Esophagus muscularis mucosa (tissue), 4 donors: ENCODE results near the gene KRT4. TPM values are rescaled to one million over a fixed set of nuclear protein-coding genes. Genes with fewer than 3 reads are reported as not detected.

ENCODE experiments used
- DNase-seq: peaks from one replicate; pipeline ENCODE4 v3.0.0-alpha.2; 2017; ENCODE audit errors: extremely low spot score
- H3K27ac ChIP-seq, 4 donors: fragments of 200-600 bp; sonication (generic); replicated peaks in 1 of 4; 1 replicate in 3 of 4; 2 replicates in 1 of 4; pipeline ENCODE4 v1.5.1; 2016 to 2019; ENCODE audit warnings: mild to moderate bottlenecking in 1 of 4
- H3K27me3 ChIP-seq, 4 donors: fragments of 200-600 bp; sonication (generic); one replicate each; pipeline versions ENCODE4 v1.5.1 to v1.6.0; 2016 to 2019
- H3K36me3 ChIP-seq, 4 donors: fragments of 200-600 bp; sonication (generic); one replicate each; pipeline ENCODE4 v1.5.1; 2016 to 2019
- H3K4me1 ChIP-seq, 4 donors: fragments of 200-600 bp; sonication (generic); one replicate each; pipeline ENCODE4 v1.5.1; 2016 to 2019
- H3K4me3 ChIP-seq, 4 donors: fragments of 200-600 bp; sonication (generic); 1 replicate in 2 of 4; 2 replicates in 2 of 4; pipeline ENCODE4 v1.5.1; 2016 to 2019; ENCODE audit warnings: mild to moderate bottlenecking in 4 of 4, moderate library complexity in 1 of 4
- H3K9me3 ChIP-seq, 4 donors: fragments of 200-600 bp; sonication (generic); 1 replicate in 3 of 4; 2 replicates in 1 of 4; pipeline ENCODE4 v1.5.1; 2016 to 2019
- EP300 ChIP-seq: sonication (generic); formaldehyde crosslinking; IDR thresholded peaks from one replicate; pipeline ENCODE4 v1.6.1; 2017; ENCODE audit warnings: antibody characterized with exemption
- POLR2A ChIP-seq: fragments of 450-650 bp; IDR thresholded peaks from one replicate; pipeline ENCODE4 v1.6.1; 2017; ENCODE audit warnings: antibody characterized with exemption, moderate library complexity, mild to moderate bottlenecking, low read depth
- POLR2AphosphoS5 ChIP-seq, 2 donors: sonication (generic); formaldehyde crosslinking; IDR thresholded peaks; one replicate each; pipeline ENCODE4 v1.6.1; 2017; ENCODE audit warnings: antibody characterized with exemption in 2 of 2
- WGBS: methylation state at CpG from one replicate; pipeline ENCODE4 v1.1.5; 2018; 5-methylcytosine and 5-hydroxymethylcytosine counted together
- intact Hi-C: fragments of 100-400 bp; cut with DNase I; formaldehyde crosslinking; loops from one replicate; pipeline ENCODE4 v1.15.1; 2023
- total RNA-seq, 4 donors: library from RNA; depleted of rRNA; stranded (reverse); fragments of >200 nt; gene quantifications; one replicate each; pipeline versions ENCODE4 v1.1.0 to v1.2.1, GENCODE V29; 2016
- TF ChIP-seq, protein P1 (sequence below), 3 experiments: fragments of 200-600 bp in 2 of 3; fragments of 450-650 bp in 1 of 3; sonication (generic) in 2 of 3; IDR thresholded peaks; one replicate each; pipeline ENCODE4 v1.5.1; 2017 to 2019; ENCODE audit warnings: antibody characterized with exemption in 3 of 3, mild to moderate bottlenecking in 2 of 3, moderate library complexity in 1 of 3

KRT4 gene
- total RNA-seq, 4 donors from 2014 or later, result 0.13 to 5.4 (median 0.20) TPM

DNA sequence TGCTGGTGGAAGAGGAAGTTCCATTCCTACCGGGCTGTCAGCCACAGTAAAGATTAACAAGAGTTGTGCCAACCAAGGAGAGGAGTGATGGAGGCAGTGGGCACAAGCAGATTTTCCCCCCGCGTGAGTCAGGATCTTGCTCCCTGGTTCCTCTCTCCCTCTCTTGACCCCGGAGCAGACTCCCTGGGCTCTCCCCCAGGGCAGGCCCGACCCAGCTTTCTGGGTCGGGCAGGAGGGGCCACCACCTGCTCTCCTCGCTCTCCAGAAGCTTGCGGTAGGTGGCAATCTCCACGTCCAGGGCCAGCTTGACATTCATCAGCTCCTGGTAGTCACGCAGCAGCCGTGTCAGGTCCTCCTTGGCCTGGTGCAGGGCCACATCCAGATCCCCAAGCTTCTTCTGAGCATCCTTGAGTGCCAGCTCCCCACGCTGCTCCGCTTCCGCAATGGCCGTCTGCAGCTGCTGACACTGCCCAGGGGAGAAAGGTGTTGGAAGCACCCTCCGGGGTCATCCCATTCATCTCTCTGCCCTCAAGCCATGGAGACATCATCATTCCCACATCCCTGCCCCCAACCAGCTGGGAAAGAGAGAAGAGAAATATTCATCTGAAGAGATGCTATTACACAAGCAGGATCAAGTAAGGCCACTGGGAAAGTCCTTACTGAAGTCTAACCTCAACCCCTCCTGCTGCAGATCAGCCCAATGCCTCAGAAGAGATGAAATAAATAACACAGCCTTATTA lies 9.0 kb upstream of the KRT4 start:
- no peak for DNase-seq
- WGBS, result 80% methylated on average over 8 of the region's 16 CpGs

DNA sequence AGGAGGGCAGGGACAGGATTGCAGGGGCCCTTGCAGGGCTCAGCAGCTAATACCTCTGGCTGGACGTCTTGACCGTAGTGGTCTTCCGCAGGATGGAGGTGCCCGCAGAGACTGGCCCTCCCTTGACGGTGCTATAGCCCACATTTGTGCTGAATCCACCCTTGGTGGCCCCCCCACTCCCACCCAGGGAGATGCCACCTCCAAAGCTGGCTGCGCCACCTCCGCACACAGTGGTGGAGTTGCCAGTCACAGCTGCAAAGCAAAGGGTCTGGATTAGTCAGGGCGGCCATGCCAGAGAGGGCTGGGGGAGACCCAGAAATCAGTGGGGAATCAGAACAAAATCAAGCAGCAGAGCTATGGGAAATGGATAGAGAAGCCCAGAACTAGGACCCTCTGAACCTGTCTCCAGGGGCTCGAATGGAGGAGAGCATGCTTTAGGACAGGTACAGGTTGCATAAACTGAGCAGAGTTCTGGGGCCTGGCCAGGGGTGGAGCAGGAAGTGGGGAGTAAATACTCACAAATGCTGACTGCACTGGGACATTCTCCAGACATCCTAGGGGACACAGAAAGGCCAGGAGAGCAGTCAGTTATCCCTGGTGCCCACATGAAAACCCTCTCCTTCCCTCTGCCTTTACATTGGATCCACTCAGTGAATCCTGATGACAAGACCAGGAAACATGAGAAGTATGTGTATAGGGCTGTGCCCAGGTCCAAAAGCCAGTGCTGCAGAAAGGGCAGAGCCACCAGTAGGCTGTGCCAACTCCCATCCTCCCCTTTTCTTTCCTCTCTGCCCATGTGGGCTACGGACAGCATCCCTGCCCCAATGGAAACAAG lies 8.1 kb upstream of the KRT4 start:
- H3K9me3 ChIP-seq, result no peaks in the 10 kb centered on the region
- peaks cover 0 to 8% (median 4%) of the 10 kb centered on the region in 4 donors for H3K4me1 ChIP-seq
- H3K27me3 ChIP-seq, result peaks cover 0 to 23% (median 0%) of the 10 kb centered on the region in 4 donors
- H3K4me3 ChIP-seq, result no peak overlapping the region
- no peak for TF ChIP-seq EP300
- TF ChIP-seq POLR2AphosphoS5 (IDR thresholded peaks at IDR 0.05), result no peak
- no peak for TF ChIP-seq POLR2A
- TF ChIP-seq, protein P1, sequence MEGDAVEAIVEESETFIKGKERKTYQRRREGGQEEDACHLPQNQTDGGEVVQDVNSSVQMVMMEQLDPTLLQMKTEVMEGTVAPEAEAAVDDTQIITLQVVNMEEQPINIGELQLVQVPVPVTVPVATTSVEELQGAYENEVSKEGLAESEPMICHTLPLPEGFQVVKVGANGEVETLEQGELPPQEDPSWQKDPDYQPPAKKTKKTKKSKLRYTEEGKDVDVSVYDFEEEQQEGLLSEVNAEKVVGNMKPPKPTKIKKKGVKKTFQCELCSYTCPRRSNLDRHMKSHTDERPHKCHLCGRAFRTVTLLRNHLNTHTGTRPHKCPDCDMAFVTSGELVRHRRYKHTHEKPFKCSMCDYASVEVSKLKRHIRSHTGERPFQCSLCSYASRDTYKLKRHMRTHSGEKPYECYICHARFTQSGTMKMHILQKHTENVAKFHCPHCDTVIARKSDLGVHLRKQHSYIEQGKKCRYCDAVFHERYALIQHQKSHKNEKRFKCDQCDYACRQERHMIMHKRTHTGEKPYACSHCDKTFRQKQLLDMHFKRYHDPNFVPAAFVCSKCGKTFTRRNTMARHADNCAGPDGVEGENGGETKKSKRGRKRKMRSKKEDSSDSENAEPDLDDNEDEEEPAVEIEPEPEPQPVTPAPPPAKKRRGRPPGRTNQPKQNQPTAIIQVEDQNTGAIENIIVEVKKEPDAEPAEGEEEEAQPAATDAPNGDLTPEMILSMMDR (IDR thresholded peaks at IDR 0.05), result no peak
- no peaks in the 10 kb centered on the region for H3K36me3 ChIP-seq
- intact Hi-C loops, result no loop called here
- no peak overlapping the region for H3K27ac ChIP-seq
- WGBS, result 74% methylated on average over 7 of the region's 10 CpGs
- DNase-seq, result no peak

More for the DNA sequence above, 9.0 kb upstream of the KRT4 start:
- H3K36me3 ChIP-seq, result no peaks in the 10 kb centered on the region
- peaks cover 0 to 20% (median 0%) of the 10 kb centered on the region in 4 donors for H3K27me3 ChIP-seq
- H3K27ac ChIP-seq, result no peak overlapping the region
- intact Hi-C loops, result no loop called here
- no peak overlapping the region for H3K4me3 ChIP-seq
- no peak for TF ChIP-seq EP300
- TF ChIP-seq POLR2AphosphoS5 (IDR thresholded peaks at IDR 0.05), result no peak
- no peak for TF ChIP-seq POLR2A
- TF ChIP-seq, protein P1 (IDR thresholded peaks at IDR 0.05), result no peak
- peaks cover 0 to 8% (median 4%) of the 10 kb centered on the region in 4 donors for H3K4me1 ChIP-seq
- H3K9me3 ChIP-seq, result no peaks in the 10 kb centered on the region

DNA sequence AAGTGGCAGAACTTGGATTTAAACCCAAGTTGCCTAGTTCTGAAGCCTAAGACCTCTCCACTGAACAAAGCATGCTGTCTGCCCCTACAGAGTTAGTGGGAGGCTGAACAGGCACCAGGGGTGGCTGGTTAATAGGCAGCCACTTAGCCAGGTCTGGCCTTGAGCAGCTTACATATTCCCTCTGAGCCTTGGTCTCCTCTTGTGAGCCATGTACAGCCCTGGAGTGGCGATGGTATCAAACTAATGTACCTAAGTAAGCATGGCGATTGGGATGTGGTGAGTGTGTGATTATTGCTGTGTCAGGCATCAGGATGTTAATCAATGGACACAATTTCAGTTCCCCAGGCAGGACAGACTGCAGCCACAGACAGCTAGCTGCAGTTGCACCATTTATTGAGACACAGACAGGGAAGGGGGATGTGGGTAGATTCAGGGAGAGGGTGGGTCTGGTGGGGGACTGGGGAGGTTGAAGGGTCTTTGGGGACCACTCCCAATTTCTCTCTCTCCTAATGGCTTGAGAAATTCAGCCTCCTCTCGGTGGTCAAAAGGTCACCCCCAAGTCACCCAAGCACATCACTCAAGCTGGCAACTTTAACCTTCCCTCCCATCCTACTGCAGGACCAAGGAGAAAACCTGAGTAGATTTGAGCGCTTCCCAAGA lies 7.3 kb upstream of the KRT4 start:
- Histone ChIP-seq H3K27me3 (peaks cover 0 to 24% (median 0%) of the 10 kb centered on the region in 4 donors), H3K9me3 (no peaks in the 10 kb centered on the region), H3K36me3 (no peaks in the 10 kb centered on the region), H3K4me3 (no peak overlapping the region), H3K27ac (no peak overlapping the region), H3K4me1 (peaks cover 0 to 8% (median 4%) of the 10 kb centered on the region in 4 donors)
- 70% methylated on average over 4 of the region's 4 CpGs for WGBS
- intact Hi-C loops, result no loop called here
- TF ChIP-seq POLR2A (no peak), POLR2AphosphoS5 (IDR thresholded peaks at IDR 0.05) (no peak), EP300 (no peak)
- TF ChIP-seq, protein P1 (IDR thresholded peaks at IDR 0.05), result no peak
- DNase-seq, result no peak

DNA sequence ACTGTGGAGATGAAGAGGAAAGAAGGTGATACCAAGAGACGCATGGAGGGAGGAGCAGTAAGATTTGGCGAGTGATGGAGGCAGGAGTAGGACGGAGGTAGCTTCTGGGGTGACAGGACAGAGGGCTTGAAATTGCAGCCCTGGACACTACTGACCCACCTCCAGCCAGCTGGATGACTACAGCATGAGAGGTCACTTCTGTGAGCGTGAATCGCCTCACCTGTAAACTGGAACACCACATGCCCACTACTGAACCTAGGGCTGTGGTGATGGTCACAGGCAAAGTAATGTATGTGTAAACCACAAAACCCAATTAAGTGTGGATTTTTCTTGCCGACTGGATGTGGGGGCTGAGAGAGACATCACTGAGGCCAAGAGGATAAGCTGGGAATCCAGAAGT lies 6.6 kb upstream of the KRT4 start:
- no peak overlapping the region for H3K27ac ChIP-seq
- H3K4me1 ChIP-seq, result peaks cover 0 to 8% (median 4%) of the 10 kb centered on the region in 4 donors
- intact Hi-C loops, result no loop called here
- H3K27me3 ChIP-seq, result peaks cover 0 to 24% (median 0%) of the 10 kb centered on the region in 4 donors
- no peak for DNase-seq
- 91% methylated on average over 6 of the region's 6 CpGs for WGBS
- TF ChIP-seq POLR2AphosphoS5 (IDR thresholded peaks at IDR 0.05), result no peak
- TF ChIP-seq EP300, result no peak
- TF ChIP-seq, protein P1 (IDR thresholded peaks at IDR 0.05), result no peak
- TF ChIP-seq POLR2A, result no peak
- no peak overlapping the region for H3K4me3 ChIP-seq
- H3K9me3 ChIP-seq, result no peaks in the 10 kb centered on the region
- no peaks in the 10 kb centered on the region for H3K36me3 ChIP-seq
